HG03571 (cell line): ENCODE data around the gene DIPK1C.
"Not testable (repeated sequence)": the region's sequence is repeated elsewhere in the genome, so short reads cannot be mapped to it uniquely, and the experiment has no call there.

Experiments
- ATAC-seq: cut with Tn5 transposase; IDR thresholded peaks from one replicate; pipeline ENCODE4 v1.9.1; 2021; ENCODE audit not compliant: unreplicated experiment

The DIPK1C gene

DNA sequence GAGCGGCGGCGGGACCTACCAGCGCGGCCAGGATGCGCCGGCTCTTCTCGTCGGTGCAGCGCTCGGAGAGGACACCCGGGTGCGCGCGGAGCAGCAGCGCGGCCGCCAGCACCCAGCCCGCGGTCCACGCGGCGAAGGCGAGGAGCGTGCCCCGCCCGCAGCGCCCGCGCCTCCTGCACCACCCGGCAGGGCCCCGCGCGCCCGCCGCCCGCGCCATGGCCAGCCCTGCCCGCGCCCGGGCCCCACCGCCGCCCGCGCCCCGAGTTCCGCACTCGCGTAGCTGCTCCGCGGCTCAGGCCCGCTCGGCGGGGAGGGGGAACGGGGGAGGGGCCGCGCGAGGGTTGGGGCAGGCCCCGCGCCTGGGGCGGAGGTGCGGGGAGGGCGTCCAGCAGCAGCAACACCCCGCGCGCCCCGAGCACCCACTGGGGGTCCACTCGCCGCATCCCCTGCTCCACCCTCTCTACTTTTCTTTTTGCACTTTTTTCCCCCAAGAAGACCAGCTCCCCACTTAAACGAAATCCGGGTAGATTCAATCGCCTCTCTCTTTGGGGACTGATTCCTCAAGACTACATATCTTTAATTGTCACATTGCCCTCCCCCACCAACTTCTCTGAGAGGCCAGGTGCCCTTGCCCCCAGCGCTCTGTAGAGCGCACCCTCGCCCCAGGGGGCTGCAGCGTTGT is at the start of gene DIPK1C:
TSS of gene DIPK1C (minus strand) at position 266 of the 682 bp plus-strand sequence. CDS start at position 217, 49 bp downstream.
- ATAC-seq: no peak

- no peak for ATAC-seq
Measured at GRCh38 chr18:74506448-74507084, 49.5 kb upstream of the DIPK1C start.

DNA sequence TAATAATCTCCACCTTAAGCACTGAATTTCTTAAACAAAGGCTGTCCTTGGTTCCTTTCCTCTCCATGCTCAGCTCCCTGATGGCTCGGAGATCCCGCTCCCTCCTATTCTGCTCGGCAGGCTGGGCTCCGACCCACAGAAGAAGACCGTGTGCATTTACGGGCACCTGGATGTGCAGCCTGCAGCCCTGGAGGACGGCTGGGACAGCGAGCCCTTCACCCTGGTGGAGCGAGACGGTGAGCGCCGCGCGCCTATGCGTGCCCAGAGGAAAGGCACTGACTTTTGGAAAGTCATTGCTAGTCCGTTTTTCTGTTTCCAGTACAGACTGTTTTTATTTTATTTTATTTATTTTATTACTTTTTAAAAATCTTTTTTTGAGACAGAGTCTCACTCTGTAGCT is 48.7 kb upstream of the DIPK1C start:
- ATAC-seq: no peak

DNA sequence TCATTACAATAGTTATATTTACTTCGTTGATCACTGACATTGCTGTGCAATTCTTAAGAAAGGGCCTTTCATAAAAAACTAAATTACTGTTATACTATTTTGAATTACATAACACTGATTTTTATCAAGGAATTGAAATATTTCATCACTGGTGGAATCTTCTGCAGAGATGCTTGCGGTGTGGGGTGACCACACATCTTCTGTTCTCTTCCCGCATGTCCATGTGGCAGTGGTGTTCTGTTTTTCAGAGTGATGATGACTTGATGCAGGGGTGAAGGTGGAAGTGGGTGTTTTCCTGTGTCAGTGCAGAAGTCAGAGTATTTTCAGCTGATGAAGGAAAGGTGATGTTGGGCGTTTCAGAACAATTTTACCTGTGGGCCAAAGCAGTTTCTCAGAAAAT is 46.0 kb upstream of the DIPK1C start:
- ATAC-seq: no peak

DNA sequence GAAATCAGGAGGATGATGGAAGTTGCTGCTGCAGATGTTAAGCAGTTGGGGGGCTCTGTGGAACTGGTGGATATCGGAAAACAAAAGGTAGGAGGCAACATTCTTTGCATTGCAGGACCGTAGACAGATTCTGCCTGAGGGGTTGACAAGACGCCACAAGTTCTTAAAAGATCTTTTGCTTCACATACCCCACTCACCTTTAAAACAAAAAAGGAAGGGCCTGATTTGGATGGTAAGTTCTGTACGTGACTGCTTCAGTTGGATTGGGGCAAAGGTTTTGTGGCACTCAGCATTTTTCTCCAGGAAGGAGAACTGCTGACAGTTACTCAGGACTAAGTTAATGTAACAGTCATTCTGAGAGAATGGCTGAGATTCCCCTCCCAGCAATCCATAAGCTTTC is 44.3 kb upstream of the DIPK1C start:
- ATAC-seq: no peak

GRCh38 chr18:74500774-74501173 is 43.7 kb upstream of the DIPK1C start:
- not testable (repeated sequence) for ATAC-seq

- ATAC-seq: no peak
Measured at GRCh38 chr18:74500372-74500771, 43.3 kb upstream of the DIPK1C start.

GRCh38 chr18:74499633-74500032 is 42.5 kb upstream of the DIPK1C start:
- peak; percentile 37 for ATAC-seq

DNA sequence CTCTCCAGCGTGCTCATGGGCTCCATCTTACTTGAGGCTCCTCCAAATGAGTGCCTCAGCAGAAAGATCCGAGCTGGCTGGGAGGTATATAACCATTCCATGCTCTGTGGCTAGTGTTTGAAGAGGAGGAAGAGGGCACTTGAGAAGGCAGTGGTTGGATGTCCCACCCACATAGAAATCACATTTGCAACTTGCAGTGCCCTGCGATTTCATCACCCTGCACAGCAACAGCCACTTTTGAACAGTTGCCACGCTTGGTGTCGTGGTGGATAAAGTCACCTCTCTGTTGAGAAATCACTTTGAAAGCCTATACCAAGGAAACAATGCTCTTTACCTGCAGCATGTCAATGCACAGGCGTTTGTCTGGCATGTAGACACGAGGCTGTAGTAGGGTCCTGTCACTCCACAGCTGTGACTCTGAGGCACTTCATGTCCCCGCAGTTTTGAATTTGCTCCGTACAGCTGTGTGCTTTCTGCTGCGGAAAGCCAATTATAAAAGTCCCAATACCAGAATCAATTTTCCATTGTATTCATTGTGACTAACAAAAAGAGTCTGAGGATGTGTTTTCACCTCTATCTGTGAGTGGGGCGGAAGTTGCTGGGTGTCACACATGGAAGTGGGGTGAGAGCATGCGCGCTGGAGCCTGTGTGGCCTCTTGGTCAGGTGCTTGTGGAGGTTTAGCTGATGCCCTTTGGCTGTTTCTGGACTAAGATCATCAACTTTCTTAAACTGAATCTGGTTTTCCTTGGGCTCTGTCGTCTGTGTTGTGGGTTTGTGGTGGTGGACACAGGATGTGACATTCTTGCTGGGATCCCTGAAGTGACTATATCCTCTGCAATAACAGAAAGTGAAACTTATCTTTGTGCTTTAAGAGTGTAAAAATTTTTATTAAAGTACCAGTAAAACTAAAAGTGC is 41.9 kb upstream of the DIPK1C start:
- peak; percentile 36 for ATAC-seq

DNA sequence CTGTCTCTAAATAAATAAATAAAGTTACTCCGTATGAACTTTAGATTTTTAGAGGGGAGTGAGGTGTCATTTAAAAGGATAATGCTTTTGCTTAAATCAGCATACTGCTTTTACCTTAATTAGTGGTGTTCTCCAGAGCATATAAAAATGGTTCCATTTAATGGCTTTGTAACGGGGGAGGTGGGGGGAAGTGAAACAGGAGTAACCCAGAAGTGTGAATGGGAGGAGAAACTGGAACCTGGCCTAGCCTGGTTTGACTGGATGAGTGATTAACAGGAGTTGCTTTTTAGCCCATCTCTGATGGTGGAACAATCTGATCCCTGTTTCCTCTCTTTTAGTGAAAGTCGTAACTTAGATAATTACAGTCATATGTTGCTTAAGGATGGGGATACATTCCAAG is 40.7 kb upstream of the DIPK1C start:
- ATAC-seq: no peak

- no peak for ATAC-seq
Measured at GRCh38 chr18:74497324-74497676, 40.2 kb upstream of the DIPK1C start.

- peak; percentile 18 for ATAC-seq
Measured at GRCh38 chr18:74496508-74497323, 39.6 kb upstream of the DIPK1C start.

DNA sequence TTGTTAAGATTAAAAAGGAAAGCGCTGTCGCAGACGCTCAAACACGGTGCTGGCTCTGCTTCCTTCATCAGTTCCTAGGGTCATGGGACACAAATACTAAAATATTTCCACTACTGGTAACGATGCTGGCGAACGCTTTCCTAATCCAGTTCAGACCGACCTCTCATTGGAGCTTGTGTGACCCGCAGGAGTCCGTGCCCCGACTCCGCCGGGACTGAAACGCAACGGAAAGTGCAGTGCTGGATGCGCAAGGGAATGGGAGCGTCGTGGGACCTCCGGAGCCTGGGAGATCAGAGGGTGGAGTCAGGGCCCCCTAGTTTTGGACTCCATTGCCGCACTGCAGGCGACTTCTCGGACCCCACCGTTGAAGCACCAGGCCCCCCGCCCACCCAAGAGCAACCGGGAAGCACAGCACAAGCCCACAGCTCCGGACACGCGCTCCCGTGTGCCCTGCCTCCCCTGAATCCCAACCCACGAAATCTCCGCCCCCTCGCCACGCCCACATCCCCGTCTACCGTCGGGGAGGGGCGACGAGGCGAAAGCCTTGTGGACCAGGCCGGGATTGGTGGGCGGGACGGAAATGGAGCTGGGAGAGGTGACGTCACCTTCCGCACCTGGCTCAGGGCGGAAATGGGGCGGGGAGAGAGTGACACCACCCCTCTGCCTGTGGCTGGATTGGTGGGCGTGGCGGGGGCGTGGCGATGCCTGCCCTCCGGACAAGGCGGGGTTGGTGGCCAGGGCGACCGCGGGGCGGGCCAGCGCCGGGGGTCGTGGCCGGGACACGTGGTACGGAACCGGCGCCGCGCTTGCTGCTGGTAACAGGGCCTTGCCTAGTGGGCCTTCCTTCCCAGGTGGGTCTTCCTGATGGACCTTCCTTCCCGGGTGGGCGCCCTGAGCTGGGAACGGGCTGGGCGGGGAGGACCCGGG is 38.7 kb upstream of the DIPK1C start, which contains the start of gene CNDP2:
TSS of gene CNDP2 (plus strand) at position 783 of the 927 bp plus-strand sequence. CDS start 3,611 bp downstream, outside the sequence.
- peak; percentile 64 for ATAC-seq

DNA sequence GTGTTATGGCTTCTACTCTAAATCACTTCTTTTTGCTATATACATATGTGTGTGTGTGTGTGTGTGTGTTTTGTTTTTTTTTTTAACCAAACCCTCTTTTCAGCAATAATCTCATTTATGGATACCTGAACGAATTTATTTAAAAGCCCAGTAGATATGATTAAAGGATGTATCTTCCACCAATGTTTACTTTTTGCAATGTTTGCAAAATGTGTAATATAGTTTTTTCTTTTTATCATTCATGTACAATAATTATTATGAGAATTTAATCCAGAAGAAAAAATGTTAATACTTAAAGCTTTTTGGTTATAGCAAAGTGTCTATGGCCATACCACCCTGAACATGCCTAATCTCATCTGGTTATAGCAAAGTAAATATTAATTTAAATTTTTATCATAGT is 37.4 kb upstream of the DIPK1C start:
- ATAC-seq: no peak

GRCh38 chr18:74493689-74494088 is 36.6 kb upstream of the DIPK1C start:
- no peak for ATAC-seq

DNA sequence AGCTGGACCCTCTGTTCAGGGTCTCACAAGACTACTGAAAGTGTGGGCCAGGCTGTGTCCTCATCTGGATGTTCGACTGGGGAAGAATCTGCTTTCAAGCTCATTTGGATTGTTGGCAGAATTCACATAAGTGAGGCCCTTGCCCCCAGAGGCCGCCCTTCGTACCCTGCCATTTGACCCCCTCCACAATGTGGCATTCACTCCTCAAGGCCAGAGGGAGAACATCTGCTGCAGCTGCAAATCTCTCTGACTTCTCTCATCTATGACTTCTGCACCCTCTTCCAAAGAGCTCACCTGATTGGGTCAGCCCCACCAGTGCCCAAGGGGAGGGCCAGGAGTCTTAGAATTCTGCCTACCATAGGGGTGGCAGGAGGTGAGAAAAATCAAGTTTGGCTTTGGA is 35.2 kb upstream of the DIPK1C start:
- no peak for ATAC-seq

- no peak for ATAC-seq
Measured at GRCh38 chr18:74489676-74490075, 32.6 kb upstream of the DIPK1C start.

GRCh38 chr18:74488864-74489263 is 31.8 kb upstream of the DIPK1C start:
- no peak for ATAC-seq

DNA sequence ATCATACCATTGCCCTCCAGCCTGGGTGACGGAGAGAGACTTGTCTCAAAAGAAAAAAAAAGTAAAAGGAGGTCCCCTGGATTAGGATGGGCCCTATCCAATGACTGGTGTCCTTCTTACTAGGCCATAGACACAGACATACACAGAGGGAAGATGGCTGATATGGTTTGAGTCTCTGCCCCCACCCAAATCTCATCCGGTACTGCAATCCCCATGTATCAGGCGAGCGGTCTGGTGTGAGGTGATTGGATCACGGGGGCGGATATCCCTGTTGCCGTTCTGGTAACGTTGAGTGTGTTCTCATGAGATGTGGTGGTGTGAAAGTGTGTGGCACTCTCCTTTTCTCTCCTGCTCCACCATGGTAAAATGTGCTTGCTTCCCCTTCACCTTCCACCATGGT is 31.2 kb upstream of the DIPK1C start:
- no peak for ATAC-seq
